HG03025 (cell line): ENCODE measurements around the gene ARHGAP18.
A peak's percentile ranks its signal among the peaks of the same experiment; 100 is the strongest.

ENCODE experiments used
- ATAC-seq: cut with Tn5 transposase; IDR thresholded peaks from one replicate; pipeline ENCODE4 v1.9.1; 2021; ENCODE audit warnings: mild to moderate bottlenecking, moderate library complexity; ENCODE audit not compliant: unreplicated experiment, low FRiP score

Gene ARHGAP18

DNA sequence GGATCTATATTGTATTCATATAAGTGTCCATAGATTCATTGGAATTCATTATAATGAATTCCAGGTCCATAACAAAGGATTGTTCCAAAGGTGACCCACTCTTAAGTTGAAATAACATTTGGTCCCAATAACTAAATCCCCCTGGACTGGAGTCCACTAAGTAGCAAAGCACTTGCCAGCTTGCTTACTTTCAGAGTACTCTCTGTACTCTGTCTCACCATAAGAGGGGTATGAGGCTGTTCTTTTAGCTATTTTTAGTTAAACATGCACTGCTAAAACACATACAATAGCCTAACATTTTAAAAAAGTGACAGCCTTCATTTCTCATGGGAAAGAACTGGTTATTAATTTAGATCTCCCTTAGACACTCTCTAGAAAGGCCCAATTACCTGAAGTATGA is 16.7 kb upstream of the ARHGAP18 start:
- no peak for ATAC-seq

DNA sequence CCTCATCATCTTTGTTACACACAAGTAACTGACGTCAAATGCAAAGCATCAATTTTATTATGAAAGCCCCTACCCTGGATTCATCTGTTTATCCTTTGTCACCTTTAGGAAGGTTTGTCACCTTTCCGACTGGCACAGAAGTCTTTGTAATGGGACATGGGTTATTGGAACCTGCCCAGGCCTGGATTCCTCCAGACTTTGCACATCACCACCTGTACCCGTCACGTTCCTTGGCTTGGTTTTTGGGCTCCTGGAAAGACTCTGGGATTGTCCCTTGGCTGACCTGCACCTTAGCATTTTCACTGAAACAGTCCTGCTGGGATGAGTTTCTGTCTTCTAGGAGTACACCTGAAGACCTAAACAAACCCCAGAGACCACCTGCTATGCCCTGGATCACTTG is 15.4 kb upstream of the ARHGAP18 start:
- ATAC-seq, result no peak

DNA sequence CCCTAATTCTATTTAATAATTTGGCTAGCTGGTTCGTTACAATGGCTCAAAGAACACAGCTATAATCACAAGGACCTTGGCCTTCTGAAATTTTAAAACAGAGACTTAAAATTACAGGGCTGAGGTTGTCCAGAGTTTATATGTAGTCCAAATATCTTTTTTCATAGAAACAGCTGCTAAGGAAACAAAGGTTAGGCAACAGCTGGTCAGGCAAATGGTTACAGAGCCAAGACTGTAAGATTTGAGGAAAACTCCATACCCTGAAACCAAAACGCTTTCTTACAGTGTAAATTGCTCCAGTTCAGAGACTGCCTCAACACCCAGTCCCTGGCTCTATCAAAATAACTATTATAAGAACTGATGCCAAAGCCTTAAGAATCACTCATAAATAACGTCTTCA is 9.7 kb upstream of the ARHGAP18 start:
- ATAC-seq, result no peak

DNA sequence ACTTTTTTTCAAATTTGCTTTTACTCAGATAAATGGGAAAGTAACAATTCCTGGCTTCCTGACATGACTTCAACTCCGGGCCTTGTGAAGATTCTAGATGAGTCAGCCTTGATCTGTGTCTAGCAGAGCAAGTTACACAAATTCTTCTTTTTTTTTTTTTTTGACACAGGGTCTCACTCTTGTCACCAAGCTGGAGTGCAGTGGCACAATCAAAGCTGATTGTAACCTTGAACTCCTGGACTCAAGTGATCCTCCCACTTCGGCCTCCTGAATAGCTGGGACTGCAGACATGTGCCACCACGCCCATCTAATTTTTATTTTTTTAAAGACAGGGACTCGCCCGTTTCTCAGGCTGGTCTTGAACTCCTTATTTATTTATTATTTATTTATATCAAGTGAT is 7.3 kb upstream of the ARHGAP18 start:
- ATAC-seq, result no peak

DNA sequence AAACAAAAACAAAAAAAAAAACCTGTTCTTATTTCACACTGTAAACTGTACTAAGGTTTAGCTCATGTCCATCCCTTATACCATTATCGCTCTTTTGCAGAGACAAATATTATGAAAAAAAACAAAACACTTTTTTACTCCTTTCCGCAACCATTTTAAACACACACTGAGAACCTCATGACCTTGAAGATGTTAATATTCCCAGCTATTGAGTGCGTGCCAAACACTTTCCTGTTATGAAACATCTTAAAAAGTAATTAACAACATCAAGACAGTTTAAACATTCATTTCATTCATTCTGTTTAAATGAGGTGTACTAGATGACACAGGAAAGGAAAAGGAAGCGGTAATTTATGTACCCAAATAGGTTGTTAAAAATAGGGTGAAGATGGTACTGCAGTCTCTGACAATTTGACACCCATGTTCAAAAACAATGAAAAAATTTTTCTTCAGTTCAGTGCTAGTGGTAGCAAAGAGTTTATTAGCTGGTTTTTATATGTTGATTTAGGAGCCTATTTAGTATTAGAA is 3.9 kb upstream of the ARHGAP18 start:
- no peak for ATAC-seq

DNA sequence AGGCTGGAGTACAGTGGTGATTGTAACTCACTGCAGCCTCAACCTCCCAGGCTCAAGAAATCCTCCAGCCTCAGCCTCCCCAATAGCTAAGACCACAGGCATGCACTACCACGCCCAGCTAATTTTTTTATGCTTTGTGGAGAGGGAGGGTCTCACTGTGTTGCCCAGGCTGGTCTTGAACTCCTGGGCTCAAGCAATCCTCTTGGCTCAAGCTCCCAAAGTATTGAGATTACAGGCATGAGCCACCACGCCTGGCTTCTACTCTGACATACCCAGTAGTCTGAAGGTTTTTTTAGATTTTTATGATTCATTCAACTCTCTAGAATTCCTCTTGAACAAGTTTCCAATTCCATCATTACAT is 1.3 kb upstream of the ARHGAP18 start:
- ATAC-seq, result no peak

DNA sequence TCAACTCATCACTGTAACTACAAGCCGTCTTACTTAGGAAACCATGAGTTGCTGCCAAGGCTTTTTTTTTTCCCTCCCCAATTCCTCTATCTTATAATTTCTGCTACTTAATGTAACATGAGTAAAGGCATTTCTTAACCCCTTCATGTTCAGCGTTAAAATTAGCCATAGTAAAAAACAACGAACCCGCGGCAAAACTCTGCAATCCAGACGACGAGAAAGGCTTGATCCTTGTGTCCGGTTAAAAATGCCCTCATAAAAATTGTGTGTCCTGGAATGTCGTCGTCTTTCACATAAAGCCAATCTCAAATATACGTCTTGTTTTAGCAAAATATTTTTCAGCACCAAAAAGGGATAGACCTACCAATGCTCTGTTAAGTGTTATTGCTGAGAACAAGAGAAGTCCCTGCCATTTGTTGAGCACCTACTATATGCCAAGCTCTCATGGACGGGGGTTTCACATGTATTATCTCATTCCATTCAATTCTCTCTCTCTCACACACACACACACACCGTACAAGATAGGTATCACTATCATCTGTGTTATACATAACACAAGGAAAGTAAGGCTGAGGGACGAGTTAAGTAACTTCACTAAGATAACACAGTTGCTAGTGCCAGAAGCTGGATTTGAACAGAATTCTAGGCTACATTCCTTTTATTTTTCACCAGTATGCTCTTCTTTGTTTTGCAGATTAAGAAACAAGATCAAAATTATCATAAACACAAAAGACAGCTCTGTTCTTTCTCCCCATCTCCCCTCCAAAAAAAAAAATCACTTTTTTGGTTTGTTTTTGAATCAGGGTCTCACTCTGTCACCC is 683 bp upstream of the ARHGAP18 start:
- ATAC-seq, result no peak

DNA sequence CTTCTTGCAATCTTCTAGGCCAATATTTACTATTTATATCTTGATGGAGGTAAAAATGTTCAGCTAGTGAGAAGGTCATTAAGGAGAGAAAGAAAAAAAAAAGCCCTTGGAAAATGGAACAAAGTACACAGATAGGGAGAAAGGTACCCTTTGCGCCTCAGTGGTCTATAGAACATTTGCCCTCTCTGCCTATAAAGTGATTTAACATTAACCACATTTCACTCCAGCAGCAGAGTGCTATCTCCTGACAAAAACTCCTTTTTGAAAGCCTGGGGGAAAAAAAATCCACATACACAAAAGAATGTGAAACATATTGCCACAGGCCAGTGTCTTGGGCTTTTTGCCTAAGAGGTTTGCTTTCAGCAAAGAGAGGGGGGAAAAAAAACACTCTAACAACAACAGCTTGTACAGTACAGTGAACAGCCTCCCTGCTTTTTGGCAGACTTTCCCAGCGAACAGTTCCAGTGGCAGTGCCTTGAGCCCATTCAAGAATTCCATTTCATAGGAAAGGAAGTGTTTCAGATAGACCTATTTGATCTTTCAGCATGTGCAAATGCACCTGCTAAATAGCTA is 695 bp downstream of the ARHGAP18 start:
- peak; percentile 10 for ATAC-seq

DNA sequence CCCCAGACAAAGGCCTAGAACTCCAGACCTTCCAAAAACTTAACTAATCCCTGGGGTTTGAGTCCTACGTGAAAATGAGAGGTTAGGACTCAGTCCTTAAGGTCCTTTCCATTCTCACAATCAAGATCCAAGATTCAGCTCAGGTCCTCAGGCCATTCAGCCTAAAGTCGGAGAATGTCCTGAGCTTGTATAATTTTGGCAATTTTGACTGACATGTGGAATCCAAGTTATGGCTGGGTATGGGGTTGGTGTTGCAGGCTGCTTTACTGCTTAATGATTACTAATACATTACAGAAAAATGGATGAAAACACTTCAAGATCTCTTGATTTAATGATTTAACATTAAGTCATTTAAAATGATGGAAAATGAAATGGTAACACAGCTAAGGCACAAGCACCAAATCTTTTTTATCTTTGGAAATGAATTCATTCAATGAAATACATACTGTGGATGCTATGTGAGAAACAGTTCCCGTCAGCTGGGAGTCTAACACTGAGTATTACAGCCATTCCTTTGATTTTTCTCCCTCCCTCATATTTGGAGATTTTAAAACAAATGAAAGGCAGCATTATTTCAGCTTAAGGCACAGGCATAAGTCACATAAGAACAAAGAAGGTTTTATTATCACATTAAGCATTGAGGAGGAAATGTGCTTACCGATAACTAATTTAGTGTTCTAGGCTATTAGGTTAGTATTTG is 1.3 kb downstream of the ARHGAP18 start:
- ATAC-seq, result no peak

DNA sequence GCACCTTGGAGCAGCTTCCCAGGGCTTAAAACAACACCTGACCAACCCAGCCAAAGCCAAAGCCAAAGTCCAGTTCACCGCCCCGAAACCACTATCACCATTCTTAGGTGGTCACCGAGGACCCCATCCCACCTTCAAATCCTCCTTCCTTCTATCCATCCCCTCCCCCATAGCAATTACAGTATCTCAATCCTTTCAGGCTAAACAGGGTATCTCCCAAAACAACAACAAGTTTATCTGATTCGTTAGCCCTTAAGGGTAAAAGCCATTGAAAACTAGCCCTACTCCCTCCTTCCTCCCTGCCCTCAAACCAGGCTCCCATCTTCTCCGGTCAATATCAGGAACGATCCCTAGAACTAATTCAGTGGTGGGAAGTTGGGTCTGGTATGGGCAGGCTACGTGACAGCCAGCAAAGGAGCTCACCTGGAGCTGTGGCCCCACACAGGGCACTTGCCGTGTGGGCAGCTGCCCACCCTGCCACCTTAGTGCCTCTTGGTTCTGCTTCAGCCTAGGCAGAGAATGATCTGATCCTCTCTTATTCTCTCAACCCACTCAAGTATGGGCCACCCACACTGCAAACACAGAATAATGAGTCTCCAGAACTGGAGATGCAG is 2.0 kb downstream of the ARHGAP18 start:
- ATAC-seq, result no peak

DNA sequence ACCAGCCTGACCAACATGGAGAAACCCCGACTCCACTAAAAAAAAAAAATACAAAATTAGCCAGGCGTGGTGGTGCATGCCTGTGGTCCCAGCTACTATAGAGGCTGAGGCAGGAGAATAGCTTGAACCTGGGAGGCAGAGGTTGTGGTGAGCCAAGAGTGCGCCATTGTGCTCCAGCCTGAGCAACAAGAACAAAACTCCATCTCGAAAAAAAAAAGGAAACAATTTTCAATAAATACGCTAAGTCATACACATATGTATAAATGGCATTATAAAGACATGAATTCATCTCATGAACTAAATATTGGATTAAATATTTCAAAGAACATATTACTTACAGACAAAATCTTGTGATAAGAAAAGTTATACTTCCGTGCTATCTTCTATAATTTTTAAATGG is 2.9 kb downstream of the ARHGAP18 start:
- ATAC-seq, result no peak

DNA sequence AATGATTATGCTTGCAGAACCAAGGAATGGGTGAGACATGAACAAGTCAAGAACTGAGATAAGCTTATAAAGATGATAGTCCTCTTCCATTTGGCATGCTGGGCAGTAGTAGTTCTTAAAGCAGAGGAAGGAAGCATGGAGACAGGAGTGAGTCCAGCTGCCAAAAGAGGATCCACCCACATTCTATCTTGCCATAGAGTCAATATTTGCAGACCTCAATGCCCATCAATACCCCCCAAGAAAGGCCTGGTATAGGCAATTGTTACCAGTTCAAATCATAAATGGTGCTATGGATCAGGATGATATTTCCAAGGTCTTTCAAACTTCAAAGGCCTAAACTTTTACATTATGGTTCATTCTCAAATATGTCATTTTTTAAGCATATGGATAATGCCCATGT is 4.8 kb downstream of the ARHGAP18 start:
- no peak for ATAC-seq

DNA sequence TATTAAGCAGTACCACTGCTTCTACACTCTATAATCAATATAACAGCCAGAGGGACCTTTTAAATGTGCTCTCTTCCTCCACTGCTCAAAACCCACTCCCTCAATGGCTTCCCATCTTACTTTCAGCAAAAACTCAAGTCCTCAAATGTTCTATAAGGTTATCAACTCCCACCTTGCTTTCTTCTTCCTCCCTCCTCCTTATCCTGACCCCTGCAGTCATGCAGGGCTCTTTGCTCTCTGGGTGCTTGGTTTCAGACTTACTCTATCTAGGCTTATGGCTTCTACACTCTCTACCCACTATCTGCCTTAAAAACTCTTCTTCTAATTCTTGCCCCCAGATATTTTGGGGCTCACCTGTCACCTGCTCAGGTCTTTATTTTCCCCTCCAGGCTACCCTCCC is 5.3 kb downstream of the ARHGAP18 start:
- ATAC-seq, result no peak

DNA sequence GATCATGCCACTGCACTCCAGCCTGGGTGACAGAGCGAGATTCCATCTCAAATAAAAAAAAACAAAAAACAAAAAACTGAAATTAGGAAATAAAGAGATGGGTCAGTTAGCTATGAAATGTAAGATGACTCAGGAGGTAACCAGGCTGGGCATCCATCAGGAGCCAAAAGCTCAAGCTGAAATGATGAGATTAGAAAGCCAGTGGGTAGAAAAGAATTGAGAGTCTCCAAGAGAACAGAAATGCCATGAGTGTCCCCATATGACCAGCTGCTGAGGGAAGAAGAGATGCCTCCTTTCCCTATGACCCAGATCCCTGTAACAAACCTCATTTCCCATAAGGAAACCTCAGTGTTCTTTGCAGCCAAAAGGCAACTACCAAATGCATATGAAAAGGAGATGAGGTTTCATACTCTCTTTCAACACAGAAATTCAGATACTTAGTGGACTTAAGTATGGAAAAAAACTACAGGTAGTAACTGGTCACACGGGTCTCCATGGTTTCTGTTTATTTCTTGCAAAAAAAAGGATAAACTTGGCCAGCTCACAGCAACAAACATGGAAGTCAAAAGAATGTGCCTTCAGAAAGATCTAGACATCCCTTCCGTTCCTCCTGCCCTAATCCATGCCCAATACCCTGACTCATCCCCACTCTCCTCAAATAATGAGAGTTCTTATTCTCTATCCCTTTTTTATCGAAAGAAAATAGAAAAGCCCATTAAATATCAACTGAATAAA is 8.1 kb downstream of the ARHGAP18 start:
- ATAC-seq, result no peak

DNA sequence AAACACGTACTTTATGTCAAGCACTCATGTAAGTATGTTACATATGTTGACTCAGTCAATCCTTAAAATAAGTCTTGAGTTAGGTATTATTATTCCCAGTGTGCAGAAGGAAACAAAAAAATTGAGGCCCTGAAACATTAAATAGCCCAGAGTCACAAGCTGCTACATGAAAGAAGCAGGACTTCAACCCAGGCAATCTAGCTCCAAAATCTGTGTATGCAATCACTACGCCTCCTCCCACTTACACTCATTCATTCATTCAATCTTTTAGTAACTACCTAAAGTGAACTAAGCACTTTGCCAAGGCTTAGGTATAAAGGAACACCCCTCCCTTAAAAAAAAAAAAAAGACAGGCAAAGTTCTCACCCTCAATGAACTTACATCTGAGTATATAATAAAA is 9.3 kb downstream of the ARHGAP18 start:
- ATAC-seq, result no peak

DNA sequence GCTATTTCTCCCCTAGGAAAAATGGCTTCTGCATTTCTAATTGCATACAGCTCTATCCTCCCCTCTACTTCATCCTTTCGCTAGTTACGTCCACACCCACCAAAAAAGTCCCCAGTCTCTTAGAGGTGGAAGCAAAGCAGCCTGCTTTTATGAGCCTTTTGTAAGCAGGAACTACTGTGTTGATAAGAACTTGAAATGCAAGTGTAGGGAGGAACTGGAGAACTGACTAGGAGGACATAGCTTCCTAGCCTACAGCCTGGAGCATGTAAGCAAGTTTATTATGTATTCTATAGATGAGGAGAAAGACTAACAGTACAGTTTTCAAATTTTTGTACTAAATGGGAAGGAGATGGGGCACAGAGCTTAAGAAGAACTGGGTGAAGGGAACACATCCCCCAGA is 10.3 kb downstream of the ARHGAP18 start:
- no peak for ATAC-seq

DNA sequence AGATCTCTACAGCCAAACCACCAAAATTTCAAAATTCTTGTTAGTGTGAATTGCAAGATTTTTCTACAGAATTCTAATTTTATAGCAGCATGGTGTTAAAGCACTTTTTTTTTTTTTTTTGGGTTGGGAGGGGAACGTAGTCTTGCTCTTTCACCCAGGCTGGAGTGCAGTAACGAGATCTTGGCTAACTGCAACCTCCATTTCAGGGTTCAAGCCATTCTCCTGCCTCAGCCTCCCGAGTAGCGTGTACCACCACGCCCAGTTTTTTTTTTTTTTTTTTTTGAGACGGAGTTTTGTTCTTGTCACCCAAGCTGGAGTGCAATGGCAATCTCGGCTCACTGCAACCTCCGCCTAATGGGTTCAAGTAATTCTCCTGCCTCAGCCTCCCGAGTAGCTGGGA is 11.5 kb downstream of the ARHGAP18 start:
- no peak for ATAC-seq

DNA sequence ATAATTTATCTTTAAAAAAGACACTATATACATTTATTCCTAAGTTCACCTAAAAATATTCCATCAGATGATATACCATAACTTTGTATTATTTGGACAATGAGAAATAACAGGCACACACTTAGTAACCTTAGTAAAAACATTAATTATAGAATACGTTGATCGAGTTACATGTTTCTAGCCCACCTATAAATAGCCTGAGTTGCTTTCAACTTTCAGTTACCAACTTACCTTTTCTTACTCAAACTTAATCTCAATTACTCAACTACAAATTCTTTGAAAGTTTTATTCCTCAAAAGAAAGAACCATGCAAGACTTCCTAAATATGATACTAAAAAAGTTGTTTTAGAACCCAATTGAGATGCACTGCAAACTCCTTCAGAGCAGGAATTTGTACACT is 12.2 kb downstream of the ARHGAP18 start:
- no peak for ATAC-seq

DNA sequence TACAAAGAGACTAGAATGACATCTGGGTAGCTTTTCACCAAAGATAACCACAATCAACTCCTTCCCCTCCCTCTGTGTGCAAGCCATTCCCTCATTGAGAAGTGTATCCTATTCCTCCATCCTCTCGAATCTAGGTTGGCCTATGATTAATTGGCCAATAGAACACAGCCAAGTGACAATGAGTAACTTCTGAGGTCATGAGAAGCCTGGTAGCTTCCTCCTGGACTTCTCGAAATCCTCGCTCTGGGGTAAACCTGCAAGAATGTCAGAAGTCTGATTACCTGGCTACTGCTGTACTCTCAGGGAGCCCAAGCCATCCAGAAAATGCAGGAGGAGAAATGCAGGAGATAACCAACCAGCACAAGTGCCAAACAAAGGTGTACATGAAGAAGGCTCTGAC is 13.1 kb downstream of the ARHGAP18 start:
- no peak for ATAC-seq

DNA sequence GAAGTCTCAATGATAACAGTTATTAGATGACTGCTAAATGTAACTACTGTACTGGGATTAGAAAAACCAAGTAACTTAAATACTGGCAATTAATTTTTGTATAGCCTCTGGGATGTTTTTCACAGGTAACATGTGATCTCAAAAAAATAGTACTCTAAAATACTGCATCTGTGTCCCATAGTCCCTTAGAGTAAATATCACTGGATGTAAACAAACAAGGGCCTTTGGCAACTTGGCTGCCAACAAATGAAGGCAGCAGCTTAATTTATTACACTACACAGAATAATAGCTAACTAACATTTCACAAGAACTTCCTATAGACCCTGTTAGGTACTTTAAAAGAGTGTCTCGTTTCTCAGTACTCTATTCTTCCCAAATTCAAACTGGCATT is 14.0 kb downstream of the ARHGAP18 start:
- no peak for ATAC-seq
